Measurements from ENCODE around the gene SLC25A51.
"Not testable (repeated sequence)": the region's sequence is repeated elsewhere in the genome, so short reads cannot be mapped to it uniquely, and the experiment has no call there.

The SLC25A51 gene

DNA sequence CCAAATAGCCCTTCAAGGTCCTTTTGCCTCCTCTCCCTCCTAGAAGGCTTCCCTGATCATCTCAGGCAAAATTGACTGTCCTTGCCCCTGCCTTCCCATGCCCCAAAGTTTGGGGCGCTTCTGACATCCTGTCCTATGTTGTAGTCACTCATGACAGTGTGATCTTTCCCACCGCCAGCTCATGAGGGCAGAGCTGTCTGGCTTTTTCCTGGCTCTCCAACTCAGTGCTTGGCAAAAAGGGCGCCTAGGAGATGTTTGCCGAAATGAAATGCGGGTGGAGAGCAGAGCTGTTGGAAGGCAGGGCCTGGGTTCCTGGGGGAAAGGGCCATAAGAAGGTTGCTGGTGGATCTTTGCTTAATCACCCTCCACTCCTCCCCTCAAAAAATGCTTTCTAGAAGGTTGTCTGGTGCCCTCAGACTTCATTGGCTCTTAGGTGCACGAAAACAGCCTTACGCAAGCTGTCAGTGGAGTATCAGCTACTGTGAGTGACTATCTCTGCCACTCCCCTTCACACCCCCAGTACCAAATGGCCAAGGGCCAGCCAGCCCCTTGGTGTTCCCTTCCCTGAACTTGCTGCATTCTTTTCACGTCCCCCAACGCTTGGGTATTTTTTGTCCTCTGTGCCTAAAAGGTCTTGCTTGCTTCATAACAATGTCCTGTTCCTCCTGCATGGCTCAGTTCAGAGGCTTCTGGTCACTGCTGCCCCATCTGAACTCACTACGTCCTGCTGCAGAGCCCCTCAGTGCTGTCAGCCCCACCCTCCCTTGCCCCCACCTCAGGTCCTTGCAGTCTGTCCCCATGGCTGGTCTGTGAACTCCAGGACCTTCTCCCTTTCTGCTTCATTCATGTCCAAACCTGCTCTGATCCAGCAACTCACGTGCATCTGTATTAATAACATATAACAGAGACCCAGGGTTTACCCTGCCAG is 2.6 kb upstream of the SLC25A51 start:
- in situ Hi-C loops (cut with HindIII; ENCODE audit: low sequenced_read_pairs), result loop anchor here (25.0 kb wide), 1 partner anchor 156 kb away; the partner anchor contains the start of gene SHB

DNA sequence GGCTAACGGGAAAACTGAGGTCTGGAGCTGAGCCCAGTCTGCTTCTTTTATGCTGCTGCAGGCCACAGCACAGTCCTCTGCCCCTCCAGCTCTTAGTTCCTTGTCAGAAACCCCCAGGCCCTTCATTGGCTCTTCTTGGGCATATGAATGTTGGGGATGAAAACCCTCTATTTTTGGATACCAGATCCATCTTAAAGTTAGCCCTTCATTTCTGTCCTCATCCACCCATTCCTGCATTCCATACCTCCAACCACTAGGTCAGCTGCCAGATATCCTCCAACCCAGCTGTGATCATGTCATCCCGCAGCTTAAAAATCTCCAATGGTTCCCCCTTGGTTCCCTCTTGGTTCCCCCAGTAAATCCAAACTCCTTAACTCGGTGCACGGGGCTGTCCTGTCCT is 1.8 kb upstream of the SLC25A51 start:
- in situ Hi-C loops (cut with HindIII; ENCODE audit: low sequenced_read_pairs), result loop anchor here (25.0 kb wide), 1 partner anchor 157 kb away; the partner anchor contains the start of gene SHB

- in situ Hi-C loops (cut with HindIII; ENCODE audit: low sequenced_read_pairs), result loop anchor here (25.0 kb wide), 1 partner anchor 157 kb away; the partner anchor contains the start of gene SHB
These were observed 1.2 kb upstream of the SLC25A51 start for GRCh38 chr9:37905131-37905505.

DNA sequence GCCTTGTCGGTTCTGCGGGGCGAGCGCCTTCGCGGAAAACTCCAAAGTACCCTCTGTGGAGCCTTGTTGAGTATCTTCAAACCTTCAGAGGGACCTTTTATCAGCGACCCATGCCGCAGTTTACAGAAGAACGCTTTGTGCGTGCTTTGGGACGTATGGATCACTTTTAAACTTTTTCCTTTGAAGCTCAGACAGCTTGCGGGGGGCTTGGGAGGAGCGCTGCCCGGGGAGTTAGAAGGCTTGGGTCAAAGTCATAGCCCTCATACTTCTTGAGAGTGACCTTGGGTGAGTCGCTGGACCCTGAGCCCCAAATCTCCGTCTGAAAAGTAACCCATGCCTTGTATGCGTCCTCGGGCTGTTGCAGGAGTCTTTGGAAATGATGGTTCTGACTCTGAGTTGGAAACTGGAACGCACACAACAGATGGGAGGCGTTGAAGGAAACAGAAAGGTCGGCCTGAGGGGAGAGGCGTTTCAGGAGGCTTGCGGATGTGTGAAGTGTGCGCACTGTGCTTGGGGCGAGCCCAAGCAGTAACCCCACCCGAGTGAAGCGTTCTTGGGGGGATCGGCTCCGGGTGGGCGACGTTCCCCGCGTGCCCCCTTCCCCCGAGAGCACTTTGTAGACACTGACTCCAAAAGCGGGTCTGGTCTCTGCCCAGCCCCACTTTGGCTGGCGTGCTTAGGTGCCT is 661 bp upstream of the SLC25A51 start:
- in situ Hi-C loops (cut with HindIII; ENCODE audit: low sequenced_read_pairs), result loop anchor here (25.0 kb wide), 1 partner anchor 158 kb away; the partner anchor contains the start of gene SHB

DNA sequence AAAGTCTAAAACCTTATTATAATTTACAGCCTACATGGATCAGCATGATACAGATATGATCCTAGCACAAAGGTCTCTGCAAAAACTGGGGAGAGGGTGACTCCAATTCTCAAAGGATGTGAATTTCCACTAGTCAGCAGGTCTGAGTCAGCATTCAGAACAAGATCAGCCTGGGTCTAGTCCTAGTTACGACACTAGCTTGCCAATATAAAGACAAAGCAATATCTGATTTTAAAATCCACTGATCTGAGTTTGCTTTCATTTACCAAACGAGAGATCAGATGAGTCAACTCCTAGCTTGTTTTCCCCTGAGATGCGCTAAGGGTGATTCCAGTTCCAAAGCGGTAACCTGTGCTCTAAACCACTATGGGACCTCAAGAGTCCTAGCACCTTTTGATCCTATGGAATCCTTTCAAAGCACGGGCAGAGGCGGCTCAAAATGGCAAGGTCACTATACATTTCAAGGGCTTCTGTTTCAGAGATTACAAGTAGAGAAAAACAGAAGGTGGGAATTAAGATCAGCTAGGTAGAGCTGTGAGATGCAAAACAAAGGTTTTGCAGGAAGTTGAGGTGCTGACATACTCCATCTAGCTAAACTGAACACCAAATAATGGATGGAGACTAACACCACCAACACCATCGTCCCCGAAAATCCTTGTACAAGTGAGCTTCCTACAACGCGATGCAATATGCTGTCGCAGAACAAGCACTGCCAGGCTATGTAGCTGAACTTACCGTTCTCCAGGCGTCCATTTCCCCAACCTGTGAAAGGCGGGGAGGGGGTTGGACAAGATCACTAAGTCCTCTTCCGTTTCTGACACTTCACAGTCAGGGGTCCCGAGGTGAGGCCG is 906 bp downstream of the SLC25A51 start:
- in situ Hi-C loops (cut with HindIII; ENCODE audit: low sequenced_read_pairs), result loop anchor here (25.0 kb wide), 1 partner anchor 159 kb away; the partner anchor contains the start of gene SHB

DNA sequence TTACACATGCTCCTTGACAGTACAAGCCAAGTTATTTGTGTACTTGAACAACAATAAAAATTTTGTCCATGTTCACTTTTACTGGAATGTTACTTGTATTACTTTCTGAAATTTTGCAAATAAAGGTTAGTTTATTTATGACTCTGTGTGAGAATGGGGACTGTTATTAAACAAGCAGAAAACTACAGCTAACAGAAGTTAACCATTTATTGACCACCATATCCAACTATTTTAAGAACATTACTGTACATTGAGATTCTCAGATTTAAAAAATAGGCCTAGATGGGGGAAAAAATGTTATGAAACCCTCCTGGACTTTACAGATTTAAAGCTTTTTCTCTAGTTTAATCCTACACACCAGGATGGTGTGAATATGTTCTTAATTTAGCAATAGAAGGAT is 1.8 kb downstream of the SLC25A51 start:
- in situ Hi-C loops (cut with HindIII; ENCODE audit: low sequenced_read_pairs), result loop anchor here (25.0 kb wide), 1 partner anchor 160 kb away; the partner anchor contains the start of gene SHB

- in situ Hi-C loops (cut with HindIII; ENCODE audit: low sequenced_read_pairs), result no loop called here
These were observed 4.9 kb downstream of the SLC25A51 start for GRCh38 chr9:37899041-37899440.

GRCh38 chr9:37897665-37898064 is 6.3 kb downstream of the SLC25A51 start:
- in situ Hi-C loops (cut with HindIII; ENCODE audit: low sequenced_read_pairs), result no loop called here

DNA sequence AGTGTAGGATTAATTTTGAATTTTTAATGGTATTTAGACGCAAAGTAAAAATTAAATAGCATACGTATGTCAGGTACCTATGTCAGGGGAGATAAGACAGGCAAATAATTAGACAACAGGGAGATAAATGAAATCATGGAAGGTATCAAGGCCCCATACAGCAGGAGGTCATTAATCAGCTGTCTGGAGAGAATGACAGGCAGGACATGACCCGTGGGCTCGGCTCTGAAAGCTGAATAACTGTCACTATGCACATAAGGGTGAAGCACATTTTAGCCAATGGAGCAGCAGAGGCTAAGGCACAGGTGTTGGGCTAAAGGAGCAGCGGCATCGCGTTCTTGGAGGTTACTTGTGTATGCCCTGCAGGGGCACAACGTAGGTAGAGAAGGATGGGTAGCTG is 11.9 kb downstream of the SLC25A51 start:
- in situ Hi-C loops (cut with HindIII; ENCODE audit: low sequenced_read_pairs), result no loop called here

- in situ Hi-C loops (cut with HindIII; ENCODE audit: low sequenced_read_pairs), result not testable (repeated sequence)
These were observed 12.9 kb downstream of the SLC25A51 start for GRCh38 chr9:37891042-37891441.

DNA sequence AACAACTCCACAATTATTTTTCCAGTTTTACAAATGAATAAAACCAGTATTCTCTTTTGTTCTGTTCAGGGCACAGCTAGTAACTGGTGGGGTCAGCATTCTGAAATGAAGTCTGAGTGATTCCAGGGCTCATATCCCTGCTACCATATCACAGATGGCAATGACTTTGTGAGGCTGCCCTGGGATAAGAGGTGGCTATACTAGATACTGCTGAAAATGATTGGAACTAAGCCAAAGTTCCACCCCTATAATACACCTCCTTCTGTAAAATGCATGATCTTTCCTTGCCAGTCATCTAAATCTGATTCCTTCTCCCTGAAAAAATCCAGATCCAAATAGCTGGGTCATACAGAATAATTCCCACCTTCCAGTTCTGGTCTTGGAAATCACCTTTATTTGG is 14.4 kb downstream of the SLC25A51 start:
- in situ Hi-C loops (cut with HindIII; ENCODE audit: low sequenced_read_pairs), result no loop called here

DNA sequence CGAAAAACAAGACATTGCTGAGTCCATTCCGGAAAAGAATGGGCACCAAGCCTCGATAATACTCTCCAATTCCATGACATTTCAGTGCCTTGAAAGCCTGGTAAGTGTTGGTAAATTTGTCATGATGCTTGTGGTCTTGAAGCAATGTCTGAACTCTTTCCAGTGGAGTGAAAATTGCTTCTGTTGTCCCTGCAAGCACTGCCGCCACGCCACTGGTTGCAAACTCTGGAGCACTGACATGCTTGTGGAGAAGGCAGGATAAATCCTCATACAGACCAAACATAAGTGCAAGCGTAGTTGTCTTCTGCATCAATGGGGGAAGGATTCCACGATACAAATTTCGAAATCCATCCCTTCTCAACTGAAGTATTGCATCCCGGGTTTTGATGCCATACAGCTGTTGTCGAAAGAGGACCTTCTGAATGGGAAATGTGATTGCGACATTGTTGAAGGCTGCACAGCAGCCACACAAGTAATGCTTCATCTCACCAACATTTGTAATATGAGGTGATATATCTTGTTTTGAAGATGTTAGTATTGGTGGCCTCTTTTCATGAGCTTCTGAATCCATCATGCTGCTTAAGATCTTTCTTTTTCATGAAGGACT is 15.8 kb downstream of the SLC25A51 start:
- in situ Hi-C loops (cut with HindIII; ENCODE audit: low sequenced_read_pairs), result not testable (repeated sequence)

DNA sequence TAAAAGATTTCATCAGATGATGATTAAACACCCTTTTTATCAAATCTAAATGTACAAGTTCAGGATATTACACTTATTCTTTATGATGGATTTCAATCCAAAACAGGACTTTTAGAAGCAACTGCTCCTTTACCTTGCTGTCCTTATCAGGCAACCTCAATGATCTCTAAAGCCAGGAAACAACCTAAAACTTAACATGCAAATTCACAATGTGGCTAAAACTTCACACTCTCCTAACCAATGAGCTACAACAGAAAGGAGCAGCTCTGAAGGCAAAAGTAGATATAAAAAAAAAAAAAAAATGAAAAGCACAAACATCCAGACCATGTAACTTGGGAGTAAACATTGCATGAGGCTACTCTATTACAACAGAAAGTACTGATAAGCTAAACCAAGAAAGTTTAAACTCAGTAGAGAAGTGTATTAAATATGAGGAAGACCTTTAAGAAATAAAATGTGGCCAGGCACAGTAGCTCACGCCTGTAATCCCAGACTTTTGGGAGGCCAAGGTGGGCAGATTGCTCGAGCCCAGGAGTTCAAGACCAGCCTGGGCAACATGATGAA is 22.9 kb downstream of the SLC25A51 start:
- in situ Hi-C loops (cut with HindIII; ENCODE audit: low sequenced_read_pairs), result no loop called here

DNA sequence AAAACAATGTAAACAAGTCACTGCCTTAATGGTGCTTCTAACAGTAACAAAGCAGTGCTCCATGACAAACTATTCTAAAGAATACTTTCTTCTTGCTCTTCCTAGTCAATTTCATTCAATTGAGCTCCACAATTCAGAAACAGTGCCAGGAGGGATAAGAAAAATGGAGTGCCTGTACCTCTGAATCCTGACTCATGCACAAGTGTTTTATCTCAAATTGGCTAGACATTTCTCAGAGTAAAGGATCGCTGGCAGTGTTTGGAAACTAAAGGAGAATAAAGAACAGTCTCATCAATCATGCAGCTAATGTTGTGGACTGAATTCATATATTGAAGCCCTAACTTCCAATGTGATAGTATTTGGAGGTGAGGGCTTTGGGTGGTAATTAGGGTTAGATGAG is 27.6 kb downstream of the SLC25A51 start:
- in situ Hi-C loops (cut with HindIII; ENCODE audit: low sequenced_read_pairs), result no loop called here

DNA sequence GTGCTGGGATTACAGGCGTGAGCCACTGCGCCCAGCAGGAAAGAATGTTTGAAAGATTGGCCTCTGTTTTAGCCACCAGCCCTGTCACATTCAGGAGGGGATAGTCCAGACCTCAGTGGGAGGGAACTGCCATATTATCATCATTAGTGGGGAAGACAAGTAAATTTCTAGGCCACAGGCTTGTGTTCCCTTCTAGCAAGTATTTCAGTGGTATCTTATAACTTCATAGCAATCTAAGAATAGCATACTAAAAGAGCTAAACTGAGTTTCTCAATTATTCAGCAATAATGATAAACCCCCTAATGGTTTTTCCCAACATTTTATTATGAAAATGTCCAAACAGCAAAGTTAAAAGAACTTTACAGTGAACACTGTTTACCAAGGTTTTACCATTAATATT is 30.0 kb downstream of the SLC25A51 start:
- in situ Hi-C loops (cut with HindIII; ENCODE audit: low sequenced_read_pairs), result no loop called here

DNA sequence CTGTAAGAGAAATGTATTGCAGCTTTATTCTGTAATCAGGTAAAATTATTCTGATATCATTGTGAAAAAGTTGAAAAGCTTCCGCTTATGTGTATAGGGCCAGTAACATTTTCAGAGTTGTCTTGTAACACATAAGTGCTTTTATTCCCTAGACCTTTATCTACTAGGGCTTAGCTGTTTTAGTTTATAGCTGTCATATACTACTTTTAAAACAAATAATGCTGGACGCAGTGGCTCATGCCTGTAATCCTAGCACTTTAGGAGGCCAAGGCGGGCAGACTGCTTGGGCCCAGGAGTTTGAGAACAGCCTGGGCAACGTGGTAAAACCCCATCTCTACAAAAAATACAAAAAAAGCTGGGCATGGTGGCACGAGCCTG is 33.1 kb downstream of the SLC25A51 start:
- in situ Hi-C loops (cut with HindIII; ENCODE audit: low sequenced_read_pairs), result no loop called here

- in situ Hi-C loops (cut with HindIII; ENCODE audit: low sequenced_read_pairs), result no loop called here
These were observed 33.7 kb downstream of the SLC25A51 start for GRCh38 chr9:37870081-37870798.

- in situ Hi-C loops (cut with HindIII; ENCODE audit: low sequenced_read_pairs), result no loop called here
These were observed 41.4 kb downstream of the SLC25A51 start for GRCh38 chr9:37862530-37862929.

- in situ Hi-C loops (cut with HindIII; ENCODE audit: low sequenced_read_pairs), result no loop called here
These were observed 44.9 kb downstream of the SLC25A51 start for GRCh38 chr9:37859043-37859442.

All from endothelial cell of hepatic sinusoid (primary cell).